ENCODE results near the gene DUSP1. TPM values are rescaled to one million over a fixed set of nuclear protein-coding genes. Genes with fewer than 3 reads are reported as not detected.

DUSP1 gene
- total RNA-seq, 1 experiment from 2014 or later, result 522 TPM

Other genes with a start within 250 kb of the DUSP1 start
- gene NEURL1B, start 129.9 kb downstream of the DUSP1 start, total RNA-seq (2014; rRNA removed), result 0.95 and 2.5 TPM in 2 replicates
- 124 and 148 TPM in 2 replicates for gene ERGIC1, start 63.1 kb upstream of the DUSP1 start, total RNA-seq (2014; rRNA removed)
- 73.9 and 93.1 TPM in 2 replicates for gene RPL26L1, start 188.2 kb upstream of the DUSP1 start, total RNA-seq (2014; rRNA removed)
- 154 and 162 TPM in 2 replicates for gene ATP6V0E1, start 212.6 kb upstream of the DUSP1 start, total RNA-seq (2014; rRNA removed)

Measured in PC-3 (cell line).